Measurements from ENCODE around the gene C17orf58.
"Not testable (repeated sequence)": the region's sequence is repeated elsewhere in the genome, so short reads cannot be mapped to it uniquely, and the experiment has no call there.

C17orf58 gene

DNA sequence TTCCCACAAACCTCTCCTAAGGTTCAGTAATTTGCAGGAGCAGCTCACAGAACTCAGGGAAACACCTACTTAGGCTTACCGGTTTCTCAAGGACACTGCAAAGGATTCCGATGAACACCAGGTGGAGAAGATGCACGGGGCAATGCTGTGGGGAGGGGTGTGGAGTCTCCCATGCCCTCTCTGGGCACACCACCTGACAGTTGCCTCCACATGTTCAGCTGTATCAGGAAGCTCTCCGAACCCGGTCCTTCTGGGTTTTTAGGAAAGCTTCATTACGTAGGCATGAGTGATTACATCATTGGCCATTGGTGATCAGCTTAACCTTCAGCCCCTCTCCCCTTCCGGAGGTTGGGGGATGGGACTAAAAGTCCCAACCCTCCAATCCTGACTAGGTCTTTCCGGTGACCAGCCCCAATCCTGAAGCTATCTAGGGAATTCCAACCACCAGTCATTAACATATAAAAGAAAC is 21.6 kb downstream of the C17orf58 start:
- H3K27ac ChIP-seq: no peak overlapping the region
- DNase-seq (ENCODE audit: low read depth, low spot score): no peak

DNA sequence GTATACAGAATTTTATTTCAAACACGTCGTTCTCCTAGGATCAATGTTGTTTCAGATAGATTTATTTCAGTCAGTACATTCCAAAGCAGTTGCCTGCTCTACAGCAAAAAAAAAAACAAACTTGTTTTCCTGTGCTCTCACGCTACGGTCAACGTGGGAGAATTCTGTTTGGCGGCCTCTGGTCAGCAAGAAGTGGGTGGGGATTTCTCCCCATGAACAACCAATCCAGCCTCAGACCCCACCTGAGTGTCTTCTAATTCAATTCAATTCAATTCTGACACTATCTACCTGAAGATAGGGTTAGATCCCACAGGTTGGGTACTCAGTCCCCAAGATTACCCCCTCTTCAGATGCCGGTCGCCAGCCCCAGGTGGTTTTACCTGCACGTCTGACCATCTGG is 22.1 kb downstream of the C17orf58 start:
- DNase-seq (ENCODE audit: low read depth, low spot score): no peak
- TF ChIP-seq FOXP2 (optimal IDR thresholded peaks at IDR 0.05; ENCODE audit: control extremely low read depth, extremely low read length, insufficient read depth) (no peak), POLR2AphosphoS5 (IDR thresholded peaks at IDR 0.05; ENCODE audit: borderline replicate concordance, low read depth, low read length) (no peak), EZH2 (IDR thresholded peaks at IDR 0.05) (no peak)
- H3K9ac ChIP-seq (ENCODE audit: insufficient read length): no peak overlapping the region

More for the DNA sequence above, 21.6 kb downstream of the C17orf58 start:
- Histone ChIP-seq H3K9me3 (ENCODE audit: low read depth, low read length) (no peaks in the 10 kb centered on the region), H3K36me3 (ENCODE audit: insufficient read depth, low read length) (peaks cover 27% of the 10 kb centered on the region), H3K4me3 (no peak overlapping the region), H3K9ac (ENCODE audit: insufficient read length) (no peak overlapping the region)
- TF ChIP-seq EZH2 (IDR thresholded peaks at IDR 0.05): no peak
- no peak for TF ChIP-seq POLR2AphosphoS5 (IDR thresholded peaks at IDR 0.05; ENCODE audit: borderline replicate concordance, low read depth, low read length)
- TF ChIP-seq FOXP2 (optimal IDR thresholded peaks at IDR 0.05; ENCODE audit: control extremely low read depth, extremely low read length, insufficient read depth): no peak

DNA sequence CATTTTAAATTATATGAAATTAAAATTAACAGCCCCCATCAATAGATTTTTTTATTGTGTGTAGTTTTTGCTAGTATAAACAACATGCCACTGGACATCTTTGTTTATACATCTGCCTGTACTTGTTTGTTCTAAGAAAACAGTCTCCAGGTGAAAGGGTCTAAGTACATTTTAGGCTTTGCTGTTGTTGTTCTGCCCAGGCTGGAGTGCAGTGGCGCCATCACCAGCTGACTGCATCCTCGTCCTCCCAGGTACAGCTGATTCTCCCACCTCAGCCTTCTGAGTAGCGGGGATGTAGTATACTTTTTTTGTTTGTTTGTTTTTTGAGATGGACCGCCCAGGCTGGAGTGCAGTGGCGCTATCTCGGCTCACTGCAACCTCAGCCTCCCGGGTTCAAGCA is 25.5 kb downstream of the C17orf58 start:
- TF ChIP-seq POLR2AphosphoS5 (IDR thresholded peaks at IDR 0.05; ENCODE audit: borderline replicate concordance, low read depth, low read length): no peak
- TF ChIP-seq FOXP2 (optimal IDR thresholded peaks at IDR 0.05; ENCODE audit: control extremely low read depth, extremely low read length, insufficient read depth): no peak
- no peak for TF ChIP-seq EZH2 (IDR thresholded peaks at IDR 0.05)
- Histone ChIP-seq H3K4me3 (no peak overlapping the region), H3K9me3 (ENCODE audit: low read depth, low read length) (no peaks in the 10 kb centered on the region), H3K36me3 (ENCODE audit: insufficient read depth, low read length) (peaks cover 34% of the 10 kb centered on the region), H3K9ac (ENCODE audit: insufficient read length) (no peak overlapping the region), H3K27ac (no peak overlapping the region)
- DNase-seq (ENCODE audit: low read depth, low spot score): no peak

More for the DNA sequence above, 22.1 kb downstream of the C17orf58 start:
- Histone ChIP-seq H3K27ac (no peak overlapping the region), H3K4me3 (no peak overlapping the region), H3K9me3 (ENCODE audit: low read depth, low read length) (no peaks in the 10 kb centered on the region), H3K36me3 (ENCODE audit: insufficient read depth, low read length) (peaks cover 27% of the 10 kb centered on the region)

- H3K36me3 ChIP-seq (ENCODE audit: insufficient read depth, low read length): peaks cover 32% of the 10 kb centered on the region
- H3K27ac ChIP-seq; H3K4me3 ChIP-seq; H3K9me3 ChIP-seq (ENCODE audit: low read depth, low read length); H3K9ac ChIP-seq (ENCODE audit: insufficient read length): not testable (repeated sequence)
- DNase-seq (ENCODE audit: low read depth, low spot score): peak; percentile 35
Observed at GRCh38 chr17:67963145-67963572, 33.1 kb downstream of the C17orf58 start.

- peak overlapping the region; percentile 11; the same call in 1 of the 2 replicates for H3K27ac ChIP-seq
- H3K9ac ChIP-seq (ENCODE audit: insufficient read length); DNase-seq (ENCODE audit: low read depth, low spot score); H3K4me3 ChIP-seq; H3K9me3 ChIP-seq (ENCODE audit: low read depth, low read length): not testable (repeated sequence)
- H3K36me3 ChIP-seq (ENCODE audit: insufficient read depth, low read length): peaks cover 32% of the 10 kb centered on the region
Observed at GRCh38 chr17:67962156-67962555, 34.1 kb downstream of the C17orf58 start.

- not testable (repeated sequence) for DNase-seq (ENCODE audit: low read depth, low spot score); H3K9me3 ChIP-seq (ENCODE audit: low read depth, low read length); H3K4me3 ChIP-seq; H3K9ac ChIP-seq (ENCODE audit: insufficient read length); H3K27ac ChIP-seq
- peaks cover 21% of the 10 kb centered on the region for H3K36me3 ChIP-seq (ENCODE audit: insufficient read depth, low read length)
Observed at GRCh38 chr17:67960276-67960675, 36.0 kb downstream of the C17orf58 start.

- Histone ChIP-seq H3K9ac (ENCODE audit: insufficient read length) (no peak overlapping the region), H3K36me3 (ENCODE audit: insufficient read depth, low read length) (peaks cover 18% of the 10 kb centered on the region), H3K27ac (no peak overlapping the region), H3K9me3 (ENCODE audit: low read depth, low read length) (no peaks in the 10 kb centered on the region), H3K4me3 (no peak overlapping the region)
- no peak for DNase-seq (ENCODE audit: low read depth, low spot score)
- TF ChIP-seq EZH2 (IDR thresholded peaks at IDR 0.05) (no peak), POLR2AphosphoS5 (IDR thresholded peaks at IDR 0.05; ENCODE audit: borderline replicate concordance, low read depth, low read length) (no peak), FOXP2 (optimal IDR thresholded peaks at IDR 0.05; ENCODE audit: control extremely low read depth, extremely low read length, insufficient read depth) (no peak)
Observed at GRCh38 chr17:67959510-67959909, 36.8 kb downstream of the C17orf58 start.

DNA sequence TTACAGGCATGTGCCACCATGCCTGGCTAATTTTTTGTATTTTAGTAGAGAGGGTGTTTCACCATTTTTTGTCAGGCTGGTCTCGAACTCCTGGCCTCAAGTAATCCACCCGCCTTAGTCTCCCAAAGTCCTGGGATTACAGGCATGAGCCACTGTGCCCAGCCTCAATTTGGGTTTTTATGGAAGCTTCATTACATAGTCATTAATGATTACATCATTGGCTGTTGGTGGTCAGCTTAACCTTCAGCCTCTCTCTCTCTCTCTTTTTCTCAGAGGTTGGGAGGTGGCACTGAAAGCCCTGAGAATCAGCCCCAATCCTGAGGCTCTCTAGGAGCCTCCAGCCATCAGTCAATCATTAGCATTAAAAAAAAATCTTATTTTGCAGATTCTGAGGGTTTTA is 45.3 kb downstream of the C17orf58 start:
- Histone ChIP-seq H3K4me3 (no peak overlapping the region), H3K27ac (no peak overlapping the region), H3K36me3 (ENCODE audit: insufficient read depth, low read length) (peaks cover 45% of the 10 kb centered on the region), H3K9me3 (ENCODE audit: low read depth, low read length) (no peaks in the 10 kb centered on the region), H3K9ac (ENCODE audit: insufficient read length) (no peak overlapping the region)
- TF ChIP-seq POLR2AphosphoS5 (IDR thresholded peaks at IDR 0.05; ENCODE audit: borderline replicate concordance, low read depth, low read length) (no peak), EZH2 (IDR thresholded peaks at IDR 0.05) (no peak), FOXP2 (optimal IDR thresholded peaks at IDR 0.05; ENCODE audit: control extremely low read depth, extremely low read length, insufficient read depth) (no peak)
- DNase-seq (ENCODE audit: low read depth, low spot score): no peak

DNA sequence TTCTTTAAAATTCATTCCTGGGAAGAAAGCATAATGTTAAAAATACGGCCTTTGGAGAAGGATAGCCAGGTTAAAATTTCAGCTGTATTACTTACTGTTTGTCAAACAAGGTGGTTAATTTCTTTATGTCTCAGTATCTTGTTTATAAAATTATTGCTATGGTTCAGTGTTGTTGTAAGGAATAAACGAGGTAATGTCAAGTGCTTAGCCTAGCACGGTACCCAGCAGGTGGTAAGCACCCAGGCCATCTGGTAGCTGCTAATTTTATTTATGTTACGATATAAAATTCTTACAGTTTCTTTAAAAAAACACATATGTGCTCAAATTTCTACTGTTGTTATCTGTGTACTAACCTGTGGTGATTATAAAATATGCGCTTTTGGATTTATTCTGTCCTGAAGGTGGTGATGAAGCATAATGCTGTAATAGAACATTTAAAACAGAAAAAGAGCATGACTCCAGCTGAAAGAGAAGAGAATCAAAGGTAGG is 48.9 kb downstream of the C17orf58 start:
- DNase-seq (ENCODE audit: low read depth, low spot score): no peak
- H3K9me3 ChIP-seq (ENCODE audit: low read depth, low read length): no peaks in the 10 kb centered on the region
- no peak overlapping the region for H3K4me3 ChIP-seq
- peaks cover 72% of the 10 kb centered on the region for H3K36me3 ChIP-seq (ENCODE audit: insufficient read depth, low read length)
- H3K9ac ChIP-seq (ENCODE audit: insufficient read length): no peak overlapping the region
- H3K27ac ChIP-seq: no peak overlapping the region
- TF ChIP-seq EZH2 (IDR thresholded peaks at IDR 0.05) (no peak), FOXP2 (optimal IDR thresholded peaks at IDR 0.05; ENCODE audit: control extremely low read depth, extremely low read length, insufficient read depth) (no peak), POLR2AphosphoS5 (IDR thresholded peaks at IDR 0.05; ENCODE audit: borderline replicate concordance, low read depth, low read length) (no peak)
